NCI-H146 treated with DMSO at 0.1 percent for 48 hours (cell line): ENCODE data around the gene CFAP410.
"Not testable (repeated sequence)": the region's sequence is repeated elsewhere in the genome, so short reads cannot be mapped to it uniquely, and the experiment has no call there.

ENCODE experiments used
- DNase-seq: peaks from one replicate; lab custom pipeline; 2025; ENCODE audit not compliant: unreplicated experiment; lab: John Stamatoyannopoulos, UW

The CFAP410 gene

DNA sequence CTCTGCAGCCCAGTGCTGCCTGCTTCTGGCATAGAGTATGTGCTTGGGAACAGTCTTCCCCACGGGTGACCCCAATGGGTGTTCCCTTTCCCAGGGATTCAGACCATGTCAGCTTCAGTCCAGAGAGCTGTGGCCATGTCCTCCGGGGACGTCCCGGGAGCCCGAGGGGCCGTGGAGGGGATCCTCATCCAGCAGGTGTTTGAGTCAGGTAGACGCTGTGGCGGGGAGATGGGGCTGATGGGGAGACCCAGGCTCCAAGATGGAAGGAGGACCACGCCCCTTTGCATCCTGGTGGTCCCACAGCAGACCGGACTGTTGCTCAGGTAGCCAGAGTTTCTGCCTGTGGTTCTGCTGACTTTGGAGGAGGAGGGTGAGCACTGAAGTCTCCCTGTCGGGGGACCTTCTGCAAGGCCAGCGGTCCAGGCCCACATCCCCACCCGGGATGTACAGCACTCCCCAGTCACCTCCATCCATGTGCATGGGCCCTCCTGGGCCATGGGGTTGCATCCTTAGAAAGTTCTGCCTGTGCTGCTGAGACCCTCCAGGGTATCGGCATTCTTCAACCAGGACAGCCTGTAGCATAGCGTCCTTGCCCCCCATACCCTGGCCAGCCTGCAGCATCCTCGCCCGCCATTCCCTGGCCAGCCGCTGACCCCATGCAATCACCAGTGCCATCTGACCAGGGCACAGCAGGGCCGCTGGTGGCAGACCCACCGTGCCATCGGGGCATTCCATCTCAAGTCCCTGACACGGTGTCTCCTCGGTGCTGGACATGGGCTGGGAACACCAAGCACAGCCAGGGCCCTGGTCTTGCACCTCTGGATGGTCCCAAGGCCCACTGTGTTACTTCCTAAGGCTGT lies 50.7 kb downstream of the CFAP410 start:
- no peak for DNase-seq

GRCh38 chr21:44286716-44287632 lies 52.2 kb downstream of the CFAP410 start:
- DNase-seq = no peak

DNA sequence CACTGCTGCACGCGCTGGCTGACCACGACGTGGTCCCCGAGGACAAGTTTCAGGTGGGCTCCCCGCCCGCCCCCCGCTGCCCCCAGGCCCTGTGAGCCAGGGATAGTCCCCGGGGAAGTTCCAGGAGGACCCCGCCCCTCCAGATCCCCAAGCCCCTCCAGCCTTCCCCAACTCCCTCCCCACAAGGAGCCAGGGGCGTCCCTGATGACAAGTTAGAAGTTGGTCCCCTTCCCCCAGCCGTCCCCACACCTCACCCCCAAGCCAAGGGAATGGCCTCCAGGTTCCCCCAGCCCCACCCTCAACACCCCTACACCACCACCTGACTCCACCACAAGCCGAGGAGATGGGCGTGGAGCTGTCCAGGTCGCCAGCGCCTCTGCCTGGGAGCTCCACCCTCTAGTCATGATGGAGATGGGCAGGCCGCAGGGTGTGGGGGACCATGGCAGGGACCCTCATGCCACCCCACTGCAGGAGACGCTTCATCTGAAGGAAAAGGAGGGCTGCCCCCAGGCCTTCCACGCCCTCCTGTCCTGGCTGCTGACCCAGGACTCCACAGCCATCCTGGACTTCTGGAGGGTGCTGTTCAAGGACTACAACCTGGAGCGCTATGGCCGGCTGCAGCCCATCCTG lies 53.0 kb downstream of the CFAP410 start:
- no peak for DNase-seq

DNA sequence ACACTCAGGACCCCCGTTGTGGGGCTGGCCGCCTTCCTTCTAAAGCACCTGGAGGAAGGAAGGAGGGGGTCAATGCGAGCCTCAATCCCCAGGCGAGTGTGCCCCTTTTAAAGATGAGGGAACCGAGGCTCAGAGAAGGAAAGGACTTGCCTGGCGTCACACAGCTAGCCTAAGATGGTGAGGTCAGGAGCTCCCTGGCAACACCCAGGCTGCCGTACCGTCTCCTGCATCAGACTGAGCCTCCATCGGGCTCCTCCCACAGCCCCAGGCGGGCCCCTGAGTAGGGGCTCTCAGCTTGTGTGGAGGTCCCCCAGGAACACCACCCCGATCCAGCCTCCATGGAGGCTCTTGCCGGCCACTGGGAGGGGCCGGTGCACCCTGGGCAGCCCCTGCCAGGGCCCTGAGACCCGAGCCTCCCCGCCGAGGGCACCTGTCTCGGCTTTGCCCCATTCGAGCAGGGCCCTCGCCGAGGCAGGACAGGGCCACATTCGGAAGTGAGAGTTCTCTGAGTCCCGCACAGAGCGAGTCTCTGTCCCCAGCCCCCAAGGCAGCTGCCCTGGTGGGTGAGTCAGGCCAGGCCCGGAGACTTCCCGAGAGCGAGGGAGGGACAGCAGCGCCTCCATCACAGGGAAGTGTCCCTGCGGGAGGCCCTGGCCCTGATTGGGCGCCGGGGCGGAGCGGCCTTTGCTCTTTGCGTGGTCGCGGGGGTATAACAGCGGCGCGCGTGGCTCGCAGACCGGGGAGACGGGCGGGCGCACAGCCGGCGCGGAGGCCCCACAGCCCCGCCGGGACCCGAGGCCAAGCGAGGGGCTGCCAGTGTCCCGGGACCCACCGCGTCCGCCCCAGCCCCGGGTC lies 53.8 kb downstream of the CFAP410 start, which contains the start of gene AIRE:
Gene AIRE (plus strand): TSS at position 739 of the 855 bp plus-strand sequence. CDS start 131 bp downstream, outside the sequence.
- DNase-seq = no peak

GRCh38 chr21:44283948-44284347 lies 55.2 kb downstream of the CFAP410 start:
- no peak for DNase-seq

GRCh38 chr21:44283211-44283785 lies 55.9 kb downstream of the CFAP410 start:
- not testable (repeated sequence) for DNase-seq

GRCh38 chr21:44282370-44282769 lies 56.8 kb downstream of the CFAP410 start:
- DNase-seq = no peak

- no peak for DNase-seq
Measured at GRCh38 chr21:44281801-44282200, 57.4 kb downstream of the CFAP410 start.

DNA sequence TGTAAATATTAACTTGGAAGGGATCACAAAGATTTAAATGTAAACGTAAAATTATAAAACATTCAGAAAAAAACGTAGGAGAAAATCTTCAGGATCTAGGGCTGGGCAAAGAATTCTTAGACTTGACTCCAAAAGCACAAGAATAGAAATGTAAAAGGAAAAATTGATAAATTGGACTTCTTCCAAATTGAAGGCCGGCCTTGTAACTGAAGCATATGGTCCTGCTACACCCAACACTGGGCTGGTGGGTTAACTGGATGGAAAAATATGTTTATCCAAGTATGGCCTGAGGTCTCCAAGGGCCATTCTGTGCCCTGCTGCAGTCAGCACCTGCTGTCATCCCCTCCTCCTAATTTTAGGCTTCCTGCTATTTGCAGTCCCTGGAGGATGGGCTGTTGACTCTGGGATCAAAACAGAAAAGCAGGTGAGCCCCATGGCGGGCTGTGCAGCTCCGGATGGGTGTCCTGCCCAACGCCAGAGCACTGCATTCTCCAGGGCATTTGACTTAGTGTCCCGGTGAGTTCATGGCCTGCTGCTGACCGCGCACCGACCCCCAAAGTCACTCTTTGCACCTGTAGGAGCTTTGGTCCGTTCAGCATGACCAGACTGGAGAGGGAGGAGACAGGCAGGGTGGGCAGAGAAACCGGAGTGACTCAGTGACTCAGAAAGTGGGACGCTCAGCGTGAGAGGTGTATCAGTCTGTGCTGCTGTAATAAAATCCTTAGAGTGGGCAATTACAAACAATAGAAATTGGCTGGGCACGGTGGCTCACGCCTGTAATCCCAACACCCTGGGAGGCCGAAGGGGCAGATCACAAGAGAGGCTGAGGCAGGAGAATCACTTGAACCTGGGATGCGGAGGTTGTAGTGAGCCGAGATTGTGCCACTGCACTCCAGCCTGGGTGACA lies 59.6 kb downstream of the CFAP410 start:
- DNase-seq = peak; percentile 15
